ENCODE data around the gene EPDR1.
"Not testable (repeated sequence)": the region's sequence is repeated elsewhere in the genome, so short reads cannot be mapped to it uniquely, and the experiment has no call there.

Gene EPDR1

DNA sequence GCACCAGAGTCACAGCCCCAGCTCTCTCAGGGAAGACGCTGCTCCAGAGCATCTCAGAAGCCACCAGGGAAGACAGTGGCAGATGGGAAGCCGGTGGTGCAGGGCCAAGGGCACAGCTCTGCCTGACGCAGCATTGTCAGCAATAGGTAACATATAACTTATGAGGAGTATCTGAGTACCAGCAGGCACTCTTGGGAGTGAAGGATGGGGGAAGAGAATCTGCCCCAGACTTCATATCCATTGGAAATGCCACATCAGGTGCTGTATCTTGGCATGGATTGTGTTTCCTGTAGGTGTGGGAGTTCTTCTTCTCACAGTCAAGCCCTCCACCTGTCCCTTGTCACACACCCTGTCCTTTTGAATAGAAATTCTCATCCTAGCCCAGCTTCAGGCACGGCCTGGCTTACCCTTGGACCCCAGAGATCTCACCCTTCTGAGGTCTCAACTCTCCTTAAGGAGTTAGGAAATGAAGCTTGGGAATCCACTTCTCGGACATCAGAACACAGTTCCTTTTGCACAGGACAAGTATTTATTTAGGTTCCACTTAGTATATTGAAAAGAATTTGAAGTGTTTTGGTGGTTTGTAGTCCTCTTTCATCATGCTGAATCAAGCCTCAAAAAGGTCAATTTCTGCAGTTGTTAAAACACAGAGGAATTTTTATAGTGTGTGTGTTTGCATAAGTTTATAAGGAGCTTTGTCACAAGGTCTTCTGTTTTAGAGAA, 9.9 kb downstream of the EPDR1 start:
- DNase-seq: no peak

- DNase-seq: no peak
Measured at GRCh38 chr7:37932543-37932942, 12.1 kb downstream of the EPDR1 start.

GRCh38 chr7:37933018-37933566, 12.7 kb downstream of the EPDR1 start:
- no peak for DNase-seq

DNA sequence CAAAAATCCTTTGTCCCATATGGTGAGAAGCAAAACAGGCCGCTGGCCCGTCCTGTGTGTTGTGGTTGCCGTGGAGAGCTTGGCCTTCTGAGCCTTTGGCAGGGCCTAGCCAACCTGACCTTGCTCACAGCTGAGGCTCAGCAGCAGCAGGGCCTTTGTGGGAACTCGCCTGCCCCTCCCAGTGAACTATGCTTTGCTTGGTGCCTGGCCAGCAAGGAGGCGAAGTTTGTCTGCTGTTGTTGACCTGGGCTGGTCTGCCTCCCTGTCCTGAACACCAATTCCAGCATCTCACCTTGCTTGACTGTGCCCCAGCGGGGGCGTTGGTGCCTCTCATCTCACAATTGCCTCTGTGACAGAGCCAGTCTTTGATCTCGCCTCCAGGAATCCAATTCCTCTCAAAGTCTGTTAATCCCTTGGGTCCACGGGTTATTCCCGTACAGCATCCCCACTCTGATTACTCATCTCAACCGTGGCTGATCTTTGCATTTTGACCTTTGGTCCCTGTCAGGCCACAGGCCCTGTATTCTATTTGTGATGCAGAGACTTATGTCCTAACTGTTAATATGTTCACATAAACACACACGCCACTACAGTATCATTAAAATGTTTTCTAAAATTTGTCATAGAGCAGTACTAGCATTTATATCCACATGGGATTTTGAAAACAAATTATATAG, 22.6 kb downstream of the EPDR1 start:
- no peak for DNase-seq

DNA sequence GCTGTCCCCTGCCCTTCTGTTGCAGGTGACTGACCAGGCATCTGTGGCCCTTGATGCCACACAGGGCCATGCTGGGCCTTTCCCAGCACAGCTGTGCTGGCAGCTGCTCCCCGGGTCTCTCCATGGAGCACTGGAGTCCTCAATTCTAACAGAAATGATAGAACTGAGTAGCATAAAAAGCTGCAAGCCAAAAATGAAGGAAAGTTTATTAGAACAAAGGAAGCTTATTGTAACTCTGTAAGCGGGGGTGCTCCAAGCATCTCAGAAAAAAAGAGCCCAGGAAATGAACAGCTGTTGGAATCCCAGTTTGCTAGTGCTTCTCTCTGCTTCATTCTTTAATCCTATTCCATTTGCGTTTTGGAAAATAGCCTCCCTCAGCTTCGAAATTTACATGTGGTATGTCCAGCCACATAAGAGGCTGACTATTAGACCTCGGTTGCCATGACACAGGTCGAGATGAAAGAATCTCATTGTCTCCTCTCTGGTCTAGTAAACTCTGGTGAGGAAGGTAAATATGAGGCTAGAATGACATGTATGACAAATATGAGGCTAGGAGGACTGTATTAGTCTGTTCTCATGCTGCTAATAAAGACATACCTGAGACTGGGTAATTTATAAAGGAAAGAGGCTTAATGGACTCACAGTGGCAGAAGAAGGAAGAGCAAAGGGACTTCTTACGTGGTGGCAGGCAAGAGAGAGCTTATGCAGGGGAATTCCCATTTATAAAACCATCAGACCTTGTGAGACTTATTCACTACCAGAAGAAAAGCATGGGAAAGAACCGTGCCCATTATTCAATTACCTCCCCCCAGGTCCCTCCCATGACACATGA, 23.7 kb downstream of the EPDR1 start:
- DNase-seq: no peak

DNA sequence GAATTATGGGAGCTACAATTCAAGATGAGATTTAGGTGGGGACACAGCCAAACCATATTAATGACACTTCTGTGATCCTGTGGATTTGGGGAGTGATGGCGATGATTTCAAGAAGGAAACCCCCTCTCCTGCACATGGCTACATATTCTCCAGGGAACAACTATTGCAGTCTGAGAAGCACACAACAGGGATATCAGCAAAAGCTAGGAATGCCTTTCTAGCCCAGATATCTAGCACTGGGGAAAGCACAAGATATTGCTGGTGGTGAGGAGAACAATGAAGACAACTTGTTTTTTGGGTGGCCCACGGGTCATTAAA, 24.3 kb downstream of the EPDR1 start:
- DNase-seq: no peak

DNA sequence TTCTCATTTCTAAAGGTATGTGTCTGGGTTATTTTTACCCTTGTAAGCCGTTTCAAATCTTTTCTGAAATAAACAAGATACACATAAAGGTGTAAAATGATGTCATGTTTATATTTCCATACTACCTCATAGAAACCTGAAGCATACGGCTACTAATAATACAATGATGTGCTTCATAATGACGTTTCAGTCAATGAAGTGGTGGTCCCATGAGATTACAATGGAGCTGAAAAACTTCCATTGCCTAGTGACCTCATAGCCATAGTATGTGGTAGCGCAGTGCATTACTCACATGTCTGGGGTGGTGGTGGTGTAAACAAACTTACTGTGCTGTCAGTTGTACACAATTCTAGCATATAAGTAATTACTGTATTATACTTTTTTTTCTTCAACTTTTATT, 24.9 kb downstream of the EPDR1 start:
- DNase-seq: no peak

- DNase-seq: no peak
Measured at GRCh38 chr7:37947138-37947940, 26.9 kb downstream of the EPDR1 start.

GRCh38 chr7:37947941-37948210, 27.4 kb downstream of the EPDR1 start:
- no peak for DNase-seq

DNA sequence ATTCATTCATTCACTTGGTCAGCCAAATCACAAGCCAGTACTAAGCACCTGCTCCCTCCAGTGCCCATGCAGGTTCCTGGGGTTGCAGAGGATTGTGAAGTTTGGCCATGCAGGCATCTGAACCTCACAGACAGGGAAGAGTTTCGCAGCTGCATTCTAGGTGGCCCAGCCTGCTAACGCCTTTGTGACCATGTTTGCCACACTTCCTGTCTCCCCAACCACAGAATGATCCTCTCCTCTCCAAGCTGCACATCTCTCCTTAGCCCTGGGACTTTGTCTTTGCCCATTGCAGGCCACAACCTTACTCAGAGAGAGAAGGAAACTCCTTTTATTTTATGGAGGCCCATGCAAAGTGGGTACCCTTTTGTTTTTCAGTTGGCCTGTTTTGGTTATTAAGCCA, 31.8 kb downstream of the EPDR1 start:
- DNase-seq: no peak

DNA sequence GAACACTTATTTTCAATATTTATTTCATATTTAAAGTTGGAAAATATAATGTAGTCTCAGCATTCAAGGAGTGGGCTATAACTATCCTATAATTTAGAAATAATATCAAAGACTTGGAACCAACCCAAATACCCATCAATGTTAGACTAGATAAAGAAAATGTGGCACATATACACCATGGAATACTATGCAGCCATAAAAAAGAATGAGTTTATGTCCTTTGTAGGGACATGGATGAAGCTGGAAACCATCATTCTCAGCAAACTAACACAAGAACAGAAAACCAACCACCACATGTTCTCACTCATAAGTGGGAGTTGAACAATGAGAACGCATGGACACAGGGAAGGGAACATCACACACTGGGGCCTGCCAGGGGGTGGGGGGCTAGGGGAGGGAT, 33.8 kb downstream of the EPDR1 start:
- not testable (repeated sequence) for DNase-seq

DNA sequence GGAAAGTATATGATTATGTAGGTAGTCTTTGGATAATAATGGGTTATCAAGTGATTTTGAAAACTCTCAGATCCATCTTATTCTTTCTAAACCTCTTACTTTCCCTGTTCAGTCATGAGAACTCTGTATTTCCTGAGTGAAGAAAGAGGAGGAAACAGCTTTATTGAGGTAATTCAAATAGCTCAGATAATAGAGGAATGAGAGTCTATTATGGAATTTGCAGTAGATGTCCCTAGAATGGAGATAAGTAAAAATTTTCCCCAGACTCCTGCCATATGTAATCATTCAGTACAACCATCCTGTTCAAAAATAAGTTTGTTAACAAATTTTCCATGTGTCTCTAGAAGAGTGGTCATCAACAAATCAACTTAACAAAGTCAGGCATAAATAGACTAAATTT, 36.4 kb downstream of the EPDR1 start:
- DNase-seq: no peak

GRCh38 chr7:37957221-37957970, 37.0 kb downstream of the EPDR1 start:
- no peak for DNase-seq

DNA sequence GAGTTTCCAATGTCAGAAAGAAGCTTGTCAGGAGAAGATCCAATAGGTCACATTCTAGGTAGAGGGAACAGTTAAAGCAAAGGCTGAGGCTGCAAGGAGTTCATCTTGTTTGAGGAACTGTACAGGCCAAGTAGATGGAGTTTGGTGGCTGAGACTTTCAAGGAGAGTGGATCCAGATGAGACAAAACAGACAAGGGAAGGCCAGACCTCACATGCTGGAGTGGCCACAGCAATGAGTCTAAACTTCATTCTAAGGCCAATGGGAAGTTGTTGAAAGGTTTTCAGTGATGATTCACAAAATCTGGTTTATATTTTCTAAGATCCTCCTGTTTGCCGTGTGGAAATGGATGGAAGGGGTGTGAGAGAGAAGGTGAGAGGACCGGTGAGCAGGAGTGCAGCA, 40.0 kb downstream of the EPDR1 start:
- no peak for DNase-seq

DNA sequence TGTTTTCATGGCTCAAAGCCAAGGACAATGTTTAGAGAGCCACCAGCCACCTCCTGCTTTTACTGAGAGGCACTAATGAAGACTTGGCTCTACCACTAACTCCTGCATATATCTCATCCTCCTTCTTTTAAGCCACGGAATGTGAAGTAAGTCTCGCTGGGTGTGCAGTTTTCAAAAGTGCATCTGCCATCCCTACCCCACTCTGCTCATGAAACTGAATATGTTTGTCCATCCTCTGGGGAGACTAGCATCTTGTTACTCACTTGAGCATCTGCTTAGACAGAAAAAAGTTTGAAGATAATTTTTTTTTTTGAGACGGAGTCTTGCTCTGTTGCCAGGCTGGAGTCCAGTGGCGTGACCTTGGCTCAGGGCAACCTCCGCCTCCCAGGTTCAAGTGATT, 40.8 kb downstream of the EPDR1 start:
- no peak for DNase-seq

GRCh38 chr7:37964196-37964595, 43.8 kb downstream of the EPDR1 start:
- DNase-seq: no peak

GRCh38 chr7:37970211-37970610, 49.8 kb downstream of the EPDR1 start:
- no peak for DNase-seq

- no peak for DNase-seq
Measured at GRCh38 chr7:37971491-37971890, 51.1 kb downstream of the EPDR1 start.

DNA sequence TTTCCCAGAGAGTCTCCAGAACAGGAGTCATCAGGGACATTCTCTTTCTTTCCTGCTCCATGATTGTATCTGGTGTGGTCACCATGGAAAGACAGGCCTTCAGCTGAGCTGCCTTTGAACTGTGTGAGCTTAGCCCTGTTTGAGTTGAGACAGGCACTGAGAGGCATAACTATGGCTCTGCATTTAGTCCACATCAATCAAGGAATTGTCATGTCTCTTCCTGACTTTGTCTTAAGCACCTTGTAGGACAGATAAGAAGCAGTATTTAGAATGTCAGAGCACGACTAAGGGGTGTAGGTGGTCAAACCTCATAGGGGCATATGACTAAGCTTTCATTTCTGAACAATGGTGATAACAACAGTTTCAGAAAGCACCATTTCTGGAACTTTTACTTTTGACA, 53.5 kb downstream of the EPDR1 start:
- no peak for DNase-seq

- DNase-seq: no peak
Measured at GRCh38 chr7:37974711-37975110, 54.3 kb downstream of the EPDR1 start.

DNA sequence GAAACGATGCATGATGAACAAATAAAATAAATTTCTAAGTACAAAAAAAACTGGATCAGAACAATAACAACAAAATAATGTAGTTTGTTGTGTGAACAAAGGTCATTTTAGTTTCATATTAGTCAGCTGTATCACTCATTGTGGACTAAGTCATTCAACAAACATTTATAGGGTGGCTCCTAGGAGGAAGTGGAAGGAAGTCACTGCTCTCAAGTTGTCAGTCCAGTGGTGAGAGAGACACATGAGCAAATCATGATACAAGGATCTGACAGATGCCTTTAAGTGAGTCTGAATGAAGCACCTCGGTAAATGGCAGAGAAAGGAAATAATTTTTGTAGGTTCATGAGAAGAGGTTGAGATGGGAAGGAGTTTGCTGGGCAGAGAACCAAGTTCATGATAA, 56.8 kb downstream of the EPDR1 start:
- no peak for DNase-seq

DNA sequence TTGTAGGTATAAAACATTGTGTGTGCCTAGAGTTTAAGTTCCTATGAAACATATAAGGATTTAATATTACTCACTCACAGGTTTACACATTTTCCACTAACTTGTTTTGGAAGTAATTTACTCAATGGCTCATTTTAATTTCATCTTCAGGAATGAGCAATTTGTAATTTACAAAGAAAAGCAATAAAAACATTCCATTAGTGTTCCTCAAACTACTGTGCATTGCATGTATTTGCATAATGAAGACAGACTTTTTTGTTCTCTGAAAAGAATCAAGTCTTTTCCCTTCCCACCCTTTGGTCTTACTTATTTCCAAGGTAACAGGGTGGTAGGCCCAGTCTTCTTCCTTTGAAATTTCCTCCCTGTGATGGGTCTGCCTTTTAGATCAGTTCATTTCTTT, 61.2 kb downstream of the EPDR1 start:
- DNase-seq: no peak

- DNase-seq: no peak
Measured at GRCh38 chr7:37982423-37982822, 62.0 kb downstream of the EPDR1 start.
